Measurements from ENCODE around the gene CNNM2.

DNA sequence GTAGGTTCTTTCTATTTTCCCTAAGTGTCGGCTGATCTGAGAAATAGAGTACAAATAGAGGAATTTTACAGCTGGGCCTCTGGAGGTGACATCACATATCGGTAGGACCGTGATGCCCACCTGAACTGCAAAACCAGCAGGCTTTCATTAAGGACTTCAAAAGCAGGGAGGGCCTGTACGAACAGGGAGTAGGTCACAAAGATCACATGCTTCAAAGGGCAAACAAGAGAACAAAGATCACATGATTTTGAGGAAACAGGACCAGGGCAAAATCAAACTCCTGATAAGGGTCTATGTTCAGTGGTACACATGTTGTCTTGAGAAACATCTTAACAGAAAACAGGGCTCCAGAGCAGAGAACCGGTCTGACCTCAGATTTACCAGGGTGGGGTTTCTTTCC, 88.9 kb downstream of the CNNM2 start:
- TF ChIP-seq SIN3A (IDR thresholded peaks at IDR 0.05; ENCODE audit: borderline replicate concordance, low read depth, low read length), result no peak
- TF ChIP-seq, protein P1, sequence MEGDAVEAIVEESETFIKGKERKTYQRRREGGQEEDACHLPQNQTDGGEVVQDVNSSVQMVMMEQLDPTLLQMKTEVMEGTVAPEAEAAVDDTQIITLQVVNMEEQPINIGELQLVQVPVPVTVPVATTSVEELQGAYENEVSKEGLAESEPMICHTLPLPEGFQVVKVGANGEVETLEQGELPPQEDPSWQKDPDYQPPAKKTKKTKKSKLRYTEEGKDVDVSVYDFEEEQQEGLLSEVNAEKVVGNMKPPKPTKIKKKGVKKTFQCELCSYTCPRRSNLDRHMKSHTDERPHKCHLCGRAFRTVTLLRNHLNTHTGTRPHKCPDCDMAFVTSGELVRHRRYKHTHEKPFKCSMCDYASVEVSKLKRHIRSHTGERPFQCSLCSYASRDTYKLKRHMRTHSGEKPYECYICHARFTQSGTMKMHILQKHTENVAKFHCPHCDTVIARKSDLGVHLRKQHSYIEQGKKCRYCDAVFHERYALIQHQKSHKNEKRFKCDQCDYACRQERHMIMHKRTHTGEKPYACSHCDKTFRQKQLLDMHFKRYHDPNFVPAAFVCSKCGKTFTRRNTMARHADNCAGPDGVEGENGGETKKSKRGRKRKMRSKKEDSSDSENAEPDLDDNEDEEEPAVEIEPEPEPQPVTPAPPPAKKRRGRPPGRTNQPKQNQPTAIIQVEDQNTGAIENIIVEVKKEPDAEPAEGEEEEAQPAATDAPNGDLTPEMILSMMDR (IDR thresholded peaks at IDR 0.05), result no peak
- TF ChIP-seq MXI1 (IDR thresholded peaks at IDR 0.05; ENCODE audit: low read depth, low read length), result no peak
- TF ChIP-seq MEF2A (IDR thresholded peaks at IDR 0.05; ENCODE audit: borderline replicate concordance, low read depth), result no peak

All from SK-N-SH (cell line).